GM21526 (cell line): ENCODE results near the gene TMEM239.
"Not testable (repeated sequence)": the region's sequence is repeated elsewhere in the genome, so short reads cannot be mapped to it uniquely, and the experiment has no call there.

Experiments
- ATAC-seq: cut with Tn5 transposase; IDR thresholded peaks from one replicate; pipeline ENCODE4 v1.9.1; 2021; ENCODE audit warnings: moderate library complexity; ENCODE audit not compliant: unreplicated experiment, low FRiP score

Gene TMEM239

DNA sequence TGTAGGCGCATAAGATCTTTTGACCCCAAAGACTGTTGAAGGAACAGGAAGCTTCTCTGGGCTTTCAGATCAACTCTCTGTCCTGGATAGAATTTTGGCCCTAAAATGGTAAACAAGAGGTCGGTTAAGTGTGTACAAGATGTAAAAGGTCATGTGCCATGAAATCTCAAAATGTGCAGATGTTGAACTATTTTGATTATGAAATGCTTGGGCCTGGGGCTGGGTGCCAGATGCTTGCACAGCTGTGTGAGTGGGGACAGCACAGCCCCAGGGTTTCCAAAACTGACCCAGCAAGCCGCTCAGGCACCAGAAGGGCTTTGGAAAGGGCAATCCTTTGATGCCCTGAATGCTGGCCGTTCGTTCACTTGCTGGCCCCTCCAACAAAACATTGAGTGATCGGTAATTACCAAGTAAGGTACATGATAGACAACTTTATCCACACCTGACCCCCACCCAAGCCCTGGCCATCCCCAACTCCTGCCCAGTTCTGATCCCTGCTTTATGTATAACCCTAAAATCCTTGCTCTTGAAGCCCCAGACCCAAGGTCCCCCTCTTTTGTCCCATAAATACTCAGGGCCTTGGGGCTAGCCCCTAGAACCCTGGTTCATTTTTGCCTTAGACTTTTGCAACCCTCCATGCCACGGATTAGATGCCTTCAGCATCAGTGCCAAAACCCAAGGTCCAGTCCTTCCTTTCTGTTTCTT is 1.9 kb downstream of the TMEM239 start:
- no peak for ATAC-seq

DNA sequence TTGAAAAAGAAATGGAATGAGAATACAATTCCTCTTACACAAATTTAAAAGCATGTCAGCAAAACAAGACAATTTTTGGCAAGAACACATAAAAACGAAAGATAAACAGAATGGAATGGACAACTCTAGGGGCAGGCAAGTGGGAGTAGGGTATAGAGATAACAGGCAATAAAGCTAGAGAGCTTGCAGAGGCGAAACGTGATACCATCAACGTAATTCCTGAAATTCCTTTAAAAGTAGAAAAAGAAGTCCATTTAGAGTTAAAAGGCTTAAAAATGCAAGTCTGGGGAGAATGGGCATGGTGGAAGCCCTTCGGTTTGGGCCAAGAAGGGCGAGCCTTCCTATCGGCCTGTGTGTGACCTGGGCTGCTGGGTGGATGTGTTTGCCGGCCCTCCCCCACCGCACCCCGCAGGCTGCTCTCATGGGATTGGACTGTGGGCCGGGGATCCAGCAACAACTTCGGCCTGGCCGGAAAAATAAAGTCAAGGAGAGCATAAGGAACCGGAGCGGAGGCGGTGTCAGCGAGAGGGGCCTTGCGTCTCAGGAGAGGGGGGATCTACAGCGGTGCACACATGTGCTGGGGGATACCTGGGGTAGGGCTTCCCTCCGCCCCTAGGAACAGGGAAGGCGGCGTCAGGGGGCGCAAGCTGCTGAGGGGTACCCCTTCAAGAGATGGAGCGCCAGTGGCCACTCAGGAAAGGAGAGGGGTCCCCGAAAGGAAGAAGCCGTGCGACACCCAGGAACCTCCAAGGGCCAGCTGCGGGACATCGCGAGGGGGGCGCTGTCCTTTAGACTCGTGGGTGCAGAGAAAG is 4.1 kb downstream of the TMEM239 start:
- ATAC-seq: no peak

DNA sequence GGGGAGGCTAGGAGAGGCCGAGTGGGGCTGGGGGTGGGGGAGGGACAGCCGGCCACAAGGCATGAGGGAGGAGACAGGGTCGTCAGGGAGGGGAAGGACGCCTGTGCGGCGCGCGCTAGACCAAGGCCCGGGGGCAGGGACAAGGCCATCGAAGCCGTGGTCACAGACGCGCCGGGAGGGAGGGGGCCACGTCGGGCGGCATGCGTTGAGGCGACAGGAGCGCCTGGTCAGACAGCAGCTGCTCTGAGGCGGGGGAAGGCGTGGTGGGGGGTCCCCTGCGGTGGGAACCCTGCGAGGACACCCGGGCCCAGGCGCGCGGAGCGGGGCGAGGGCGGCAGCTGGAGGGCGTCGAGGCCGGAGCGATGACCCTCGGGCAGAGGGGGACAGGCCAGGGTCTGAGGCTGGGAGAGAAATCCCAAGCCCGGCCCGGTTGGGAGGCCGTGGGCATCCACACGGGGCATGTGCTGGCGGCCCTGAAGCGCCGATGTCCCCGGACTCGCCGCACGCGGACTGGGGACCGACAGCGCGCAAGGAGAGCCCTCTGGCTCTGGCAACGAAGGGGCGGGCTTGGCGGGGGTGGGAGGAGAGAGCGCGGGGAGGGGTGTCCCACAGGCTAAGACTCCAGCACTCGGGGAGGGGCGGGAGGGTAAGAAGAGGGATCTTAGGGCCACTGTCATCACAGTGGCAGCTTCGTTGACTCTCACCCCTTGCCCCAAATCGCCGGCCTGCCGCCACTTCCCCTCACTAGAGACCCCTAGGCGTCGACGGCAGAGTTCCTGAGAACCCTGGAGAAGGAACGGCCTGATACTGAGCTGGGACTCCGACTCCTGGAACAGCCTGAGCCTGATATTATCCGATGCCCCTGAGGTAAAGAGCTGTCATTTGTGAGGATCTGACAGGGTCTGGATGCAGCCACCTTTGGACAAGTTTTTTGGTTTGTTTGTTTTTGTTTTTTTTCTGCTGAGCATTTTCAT is 5.0 kb downstream of the TMEM239 start:
- ATAC-seq: no peak

DNA sequence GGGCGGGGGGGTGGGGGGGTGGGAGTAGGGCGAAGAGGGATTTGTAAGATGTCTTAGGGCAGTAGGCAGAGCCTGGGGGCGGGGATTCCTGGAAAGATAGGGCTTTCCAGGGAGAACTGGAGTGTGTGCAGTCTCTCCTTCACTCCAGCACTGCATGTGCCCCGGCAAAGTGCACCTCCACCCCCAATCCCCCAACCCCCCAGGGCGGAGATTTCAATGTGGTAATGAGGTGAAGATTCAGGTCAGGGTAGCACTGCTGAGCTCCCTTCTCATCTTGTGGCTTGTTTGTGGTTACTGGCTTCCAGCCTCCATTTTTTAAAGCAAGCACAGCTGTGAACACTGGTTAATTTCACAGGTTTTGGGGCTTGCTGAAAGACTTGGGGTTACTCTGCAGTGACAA is 5.9 kb downstream of the TMEM239 start:
- no peak for ATAC-seq

DNA sequence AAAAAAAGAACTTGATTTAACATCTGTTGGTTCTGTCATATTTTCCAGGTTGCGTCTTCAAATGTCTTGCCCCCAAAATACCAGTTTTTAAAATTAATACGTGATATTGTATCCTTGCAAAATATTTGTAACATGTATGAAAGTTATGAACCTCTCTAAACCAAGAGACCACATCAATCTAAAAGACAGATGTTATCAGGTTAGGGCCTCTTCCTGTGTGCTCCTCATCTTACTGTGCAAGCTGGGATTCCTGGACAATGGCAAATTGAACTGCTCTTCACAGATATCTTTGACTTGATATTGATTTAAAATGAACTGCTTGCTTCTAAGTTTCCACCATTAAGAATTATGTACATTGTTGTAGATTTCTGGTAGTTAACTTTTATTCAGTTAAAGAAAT is 9.6 kb downstream of the TMEM239 start:
- ATAC-seq: no peak

DNA sequence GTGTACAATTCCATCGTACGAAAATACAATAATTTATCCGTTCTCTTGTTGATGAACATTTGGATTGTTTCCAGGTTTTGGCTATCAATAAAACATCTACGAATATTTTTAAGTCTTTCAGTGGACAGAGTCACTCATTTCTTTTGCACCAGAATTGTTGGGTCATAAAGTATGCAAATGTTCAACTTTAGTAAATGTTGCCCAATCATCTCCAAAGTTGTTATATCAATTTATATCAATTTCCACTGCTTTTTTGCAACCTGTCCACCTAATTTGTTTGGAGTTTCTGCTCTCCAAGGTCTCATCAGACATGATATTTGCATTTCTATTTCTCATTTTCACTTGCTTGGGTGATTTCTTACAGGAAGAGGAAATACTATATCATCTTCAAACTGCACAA is 10.5 kb downstream of the TMEM239 start:
- no peak for ATAC-seq

DNA sequence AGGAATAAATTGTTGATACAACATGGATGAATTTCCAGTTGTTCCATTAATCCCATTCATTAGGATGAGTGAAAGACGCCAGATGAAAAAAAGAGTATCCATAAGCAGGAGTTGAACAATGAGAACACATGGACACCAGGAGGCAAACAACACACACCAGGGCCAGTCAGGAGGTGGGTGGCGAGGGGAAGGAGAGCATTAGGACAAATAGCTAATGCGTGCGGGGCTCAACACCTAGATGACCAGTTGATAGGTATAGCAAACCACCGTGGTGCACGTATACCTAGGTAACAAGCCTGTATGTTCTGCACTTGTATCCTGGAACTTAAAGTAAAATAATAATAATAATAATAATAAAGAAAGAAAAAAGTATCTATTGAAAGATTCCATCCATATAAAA is 13.2 kb downstream of the TMEM239 start:
- no peak for ATAC-seq

DNA sequence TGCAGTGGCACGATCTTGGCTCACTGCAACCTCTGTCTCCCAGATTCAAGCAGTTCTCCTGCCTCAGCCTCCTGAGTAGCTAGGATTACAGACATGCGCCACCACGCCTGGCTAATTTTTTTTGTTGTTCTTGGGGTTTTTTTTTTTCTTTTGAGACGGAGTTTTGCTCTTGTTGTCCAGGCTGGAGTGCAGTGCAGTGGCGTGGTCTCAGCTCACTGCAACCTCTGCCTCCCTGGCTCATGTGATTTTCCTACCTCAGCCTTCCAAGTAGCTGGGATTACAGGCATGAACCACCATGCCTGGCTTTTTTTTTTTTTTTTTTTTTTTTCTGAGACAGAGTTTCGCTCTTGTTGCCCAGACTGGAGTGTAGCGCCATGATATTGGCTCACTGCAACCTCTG is 15.0 kb downstream of the TMEM239 start:
- not testable (repeated sequence) for ATAC-seq

DNA sequence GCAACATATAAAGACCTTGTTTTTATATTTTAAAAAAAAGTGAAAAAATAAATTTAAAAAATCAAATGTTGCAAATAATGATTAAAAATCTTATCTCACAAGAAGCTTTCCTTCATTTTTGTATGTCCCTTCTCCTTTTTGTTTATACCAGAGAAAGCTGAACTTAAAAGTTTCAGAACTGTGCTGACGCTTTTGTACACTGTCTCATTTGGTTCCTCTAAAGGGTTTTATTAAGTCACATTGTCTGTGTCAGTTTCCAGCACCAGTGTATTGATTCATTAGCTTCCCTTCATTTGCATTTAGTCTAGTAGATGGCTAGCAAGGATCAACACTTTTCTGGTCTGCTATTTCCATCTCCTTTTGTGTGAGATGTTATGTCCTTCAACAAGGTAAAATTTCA is 17.6 kb downstream of the TMEM239 start:
- no peak for ATAC-seq

DNA sequence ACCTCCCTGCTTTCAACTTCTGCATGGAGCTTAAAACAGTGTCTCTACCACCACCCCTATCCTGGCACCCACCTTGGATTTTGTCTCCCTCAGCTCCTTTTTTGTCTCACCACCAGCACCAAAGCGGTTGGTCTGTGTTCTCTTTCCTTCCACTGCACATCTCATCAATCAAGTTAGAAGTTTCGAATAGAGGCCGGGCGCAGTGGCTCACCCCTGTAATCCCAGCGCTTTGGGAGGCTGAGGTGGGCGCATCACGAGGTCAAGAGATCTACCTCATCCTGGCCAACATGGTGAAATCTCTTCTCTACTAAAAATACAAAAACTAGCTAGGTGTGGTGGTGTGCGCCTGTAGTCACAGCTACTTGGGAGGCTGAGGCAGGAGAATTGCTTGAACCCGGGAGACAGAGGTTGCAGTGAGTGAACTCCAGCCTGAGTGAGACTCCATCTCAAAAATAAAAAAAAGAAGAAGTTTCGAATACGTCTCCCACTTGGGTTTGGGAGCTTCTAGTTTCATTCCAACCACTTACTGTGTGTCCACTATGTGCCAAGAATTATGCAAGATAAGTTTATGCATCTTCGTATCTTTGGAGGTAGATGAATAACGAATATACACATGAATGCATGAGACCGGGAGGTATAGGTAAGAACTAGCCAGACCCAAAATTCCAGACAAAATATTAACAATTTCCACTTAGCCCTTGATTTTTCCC is 18.4 kb downstream of the TMEM239 start:
- no peak for ATAC-seq

DNA sequence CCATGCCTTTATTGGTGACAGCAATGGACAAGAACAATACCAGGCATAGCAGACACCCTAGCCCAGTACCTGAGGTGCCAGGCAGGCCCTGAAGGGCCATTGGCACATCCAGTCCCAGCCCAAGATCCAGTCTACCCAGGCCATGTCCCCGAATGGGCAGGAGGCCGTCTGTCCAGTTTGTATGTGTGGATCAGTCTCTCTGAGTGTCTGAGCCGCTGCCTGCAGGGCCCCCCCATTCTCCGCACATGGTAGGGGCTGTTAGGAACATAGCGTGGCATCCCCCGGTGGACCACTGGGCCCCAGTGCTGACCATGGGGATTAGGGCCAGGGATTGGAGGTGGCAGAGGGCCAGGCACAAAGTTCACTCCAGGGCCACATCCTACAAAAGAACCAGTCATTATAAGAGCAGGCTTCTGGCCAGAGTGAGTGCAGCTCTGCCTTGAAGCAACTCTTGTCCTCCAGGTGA is 19.2 kb downstream of the TMEM239 start:
- no peak for ATAC-seq

DNA sequence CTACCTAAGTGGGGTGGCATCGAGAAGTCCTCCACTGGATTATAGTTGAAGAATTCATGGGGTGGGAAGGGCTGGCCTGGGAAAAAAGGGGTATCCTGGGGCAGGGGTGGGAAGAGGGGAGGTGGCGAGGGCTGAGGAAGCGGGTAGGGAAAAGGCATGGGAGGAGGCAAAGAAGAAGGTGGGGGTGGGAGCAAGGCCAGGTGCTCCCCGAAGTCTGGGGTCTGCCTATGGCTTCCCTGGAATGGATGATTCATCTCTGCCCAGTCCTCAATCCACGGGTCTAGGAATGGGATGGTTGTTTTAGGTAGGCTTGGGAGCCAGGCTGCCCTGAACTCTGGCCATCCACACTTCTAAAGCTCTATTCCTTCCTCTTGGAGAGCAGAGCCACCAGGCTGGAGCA is 19.9 kb downstream of the TMEM239 start:
- ATAC-seq: no peak

DNA sequence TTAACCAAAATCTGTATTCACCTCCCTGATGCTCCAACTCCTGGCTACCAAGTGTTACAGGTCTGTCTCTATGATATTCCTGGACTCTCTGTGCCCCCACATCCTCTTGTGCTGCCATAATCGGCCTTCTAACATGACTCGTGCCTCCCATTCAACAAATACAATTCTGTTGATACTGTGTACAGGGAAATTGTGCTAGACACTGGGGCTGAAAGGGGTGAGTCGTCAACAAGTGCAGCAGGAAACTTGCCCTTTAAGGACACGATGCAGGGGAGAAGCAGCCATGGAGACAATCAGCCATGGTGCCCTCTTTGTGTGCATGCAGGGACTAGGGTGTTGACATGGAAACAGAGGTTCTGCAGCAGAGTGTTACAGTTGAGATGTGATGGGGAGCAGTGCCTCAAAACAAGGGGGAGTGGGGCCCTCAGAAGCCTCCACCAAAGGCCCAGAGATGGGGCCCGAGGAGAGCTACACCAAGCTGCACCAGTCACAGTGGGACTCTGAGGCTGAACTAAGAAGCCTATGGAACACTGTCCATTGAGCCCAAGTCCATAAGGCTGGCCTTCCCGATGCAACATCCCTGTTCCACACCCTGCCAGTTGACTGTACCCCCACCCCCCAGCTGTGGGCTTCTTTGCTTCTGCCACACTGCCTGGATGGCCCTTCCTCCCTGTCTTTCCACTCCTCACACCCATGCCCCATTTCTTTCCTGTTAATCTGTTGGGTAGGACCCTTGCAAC is 21.2 kb downstream of the TMEM239 start:
- ATAC-seq: no peak

DNA sequence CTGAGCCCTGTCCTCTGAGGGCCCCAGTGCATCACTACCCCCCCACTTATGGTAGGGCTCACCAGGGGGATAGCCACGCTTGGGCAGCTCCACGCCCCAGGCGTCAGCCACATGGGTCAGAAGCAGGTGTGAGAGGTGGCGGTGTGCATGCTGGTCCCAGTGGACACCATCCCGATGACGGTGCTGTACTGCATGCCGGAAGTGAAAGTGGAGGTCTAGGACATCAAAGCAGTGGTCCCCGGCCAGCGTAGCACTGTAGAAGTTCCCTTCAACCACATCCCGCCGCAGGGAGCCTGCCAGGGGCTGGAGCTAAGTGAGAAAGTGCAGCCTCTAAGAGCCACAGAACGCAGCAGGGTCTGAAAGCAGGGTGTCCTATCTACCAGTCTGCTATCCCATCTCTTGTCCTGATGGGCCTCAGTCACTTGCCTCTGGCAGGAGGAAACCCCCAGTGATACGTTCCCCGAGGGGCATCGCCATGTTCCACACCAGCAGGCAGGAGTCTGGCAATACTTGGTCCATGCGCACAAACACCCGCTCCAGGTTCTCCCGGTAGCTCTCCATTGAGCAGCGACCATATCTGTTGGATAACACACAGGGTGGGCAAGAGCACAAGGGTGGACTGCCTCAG is 22.1 kb downstream of the TMEM239 start:
- no peak for ATAC-seq

DNA sequence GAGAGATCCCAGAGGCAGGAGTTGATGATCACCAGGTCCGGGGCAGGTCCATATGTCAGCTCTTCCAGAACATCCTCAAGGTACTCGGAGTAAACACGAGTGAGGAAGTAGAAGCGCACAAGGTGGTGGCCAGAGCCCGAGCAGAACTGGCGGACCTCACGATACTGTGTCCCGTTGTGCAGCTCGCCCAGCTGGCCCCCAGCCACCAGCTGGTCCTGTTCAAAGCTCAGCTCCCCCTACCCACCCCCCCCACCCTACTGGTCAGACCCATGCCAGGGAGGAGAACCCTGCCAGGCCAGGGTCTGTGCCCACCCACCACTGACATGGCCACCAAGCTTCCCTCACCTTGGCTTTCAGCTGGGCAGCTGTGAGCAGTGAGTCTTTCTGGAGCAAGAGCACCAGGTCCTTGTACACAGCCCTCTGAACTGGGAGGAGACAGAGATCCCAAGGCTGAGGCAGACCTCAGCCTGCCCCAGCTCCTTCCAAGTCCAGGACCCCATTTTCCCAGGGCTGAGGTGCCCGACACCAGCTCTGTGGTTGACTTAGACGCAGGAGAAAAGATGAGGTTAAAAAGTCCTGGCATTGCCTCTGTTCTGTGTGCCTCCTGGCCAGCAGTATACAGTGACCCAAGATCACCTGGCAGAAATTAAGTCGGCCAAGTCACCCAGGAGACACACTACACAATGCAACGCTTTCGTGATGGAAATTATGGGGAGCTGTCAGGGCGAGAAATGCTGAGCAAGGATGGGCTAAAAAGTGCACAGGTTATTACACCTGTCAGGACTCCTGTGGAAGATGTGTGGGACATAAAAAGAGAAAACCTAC is 22.9 kb downstream of the TMEM239 start:
- ATAC-seq: no peak

DNA sequence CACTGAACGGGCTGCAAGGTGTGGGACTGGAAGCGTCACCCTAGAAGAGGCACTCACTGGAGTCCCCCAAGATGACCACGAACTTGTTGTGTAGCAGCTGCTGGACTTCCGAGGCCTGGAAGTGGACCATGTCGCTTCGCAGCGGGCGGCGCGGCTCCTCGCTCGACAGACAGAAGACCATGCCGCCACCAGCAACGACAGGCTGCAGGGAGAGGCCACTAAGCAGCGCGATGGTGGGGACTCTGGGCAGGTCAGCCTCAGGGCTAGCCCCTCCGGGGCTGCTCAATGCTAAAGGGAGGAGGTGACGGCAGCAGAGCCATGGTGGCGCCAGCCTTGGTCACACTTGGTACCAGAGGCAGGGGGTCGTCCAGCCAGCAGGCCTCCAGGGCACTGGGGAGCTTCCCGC is 23.6 kb downstream of the TMEM239 start:
- ATAC-seq: no peak

DNA sequence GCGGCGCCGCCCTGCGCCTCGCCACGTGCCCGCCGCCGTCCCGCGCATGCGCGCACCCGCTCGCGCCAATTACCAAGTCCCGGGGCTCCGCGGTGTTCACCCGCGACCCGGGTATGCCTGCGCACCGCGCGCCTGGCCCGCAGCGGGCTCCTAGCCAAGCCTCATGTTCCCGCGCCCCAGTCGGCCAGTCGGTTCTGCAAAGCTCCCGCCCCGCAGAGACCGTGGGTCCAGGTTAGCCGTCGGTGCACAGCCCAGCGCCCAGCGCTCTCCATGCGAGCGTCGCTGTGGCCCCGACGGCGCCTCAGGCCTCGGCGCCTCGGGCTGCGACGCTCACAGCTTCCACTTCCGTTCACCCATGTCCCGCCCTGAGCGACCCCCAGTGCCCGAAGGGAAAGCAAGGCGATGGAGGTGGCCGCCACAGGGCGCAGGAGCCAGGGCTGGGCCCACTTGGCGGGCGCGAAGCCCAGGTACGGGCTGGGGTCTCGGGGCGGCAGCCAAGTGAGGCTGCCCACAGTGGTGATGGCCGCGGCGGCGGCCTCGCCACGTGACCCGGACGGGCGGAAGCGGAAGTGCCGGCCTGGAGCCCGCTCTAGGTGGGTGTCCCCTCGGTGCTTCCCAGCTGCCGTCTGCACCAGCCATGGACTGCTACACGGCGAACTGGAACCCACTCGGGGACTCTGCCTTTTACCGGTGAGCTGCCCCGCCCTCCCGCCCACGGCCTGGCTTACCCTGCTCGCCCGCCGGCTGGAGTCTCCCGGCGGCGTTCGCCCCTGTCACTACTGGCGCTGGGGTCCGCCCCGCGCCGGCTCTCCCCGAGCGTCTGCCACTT is 24.2 kb downstream of the TMEM239 start, which contains the start of the genes PCED1A and VPS16:
PCED1A (minus strand) TSS at position 518 of the 829 bp plus-strand sequence. CDS start 743 bp downstream, outside the sequence.
VPS16 (plus strand) TSS at position 608 of the 829 bp plus-strand sequence; CDS start at position 638, 30 bp downstream.
- ATAC-seq: peak; percentile 91
